HG03095 (cell line): ENCODE results near the gene ATG9B.
"Not testable (repeated sequence)": the region's sequence is repeated elsewhere in the genome, so short reads cannot be mapped to it uniquely, and the experiment has no call there.

ENCODE experiments used
- ATAC-seq: cut with Tn5 transposase; IDR thresholded peaks from one replicate; pipeline ENCODE4 v1.9.1; 2021; ENCODE audit warnings: moderate library complexity; ENCODE audit not compliant: unreplicated experiment

The ATG9B gene

GRCh38 chr7:151058781-151059366, 34.6 kb upstream of the ATG9B start:
- no peak for ATAC-seq

GRCh38 chr7:151057989-151058780, 33.9 kb upstream of the ATG9B start:
- ATAC-seq, result peak; percentile 89

GRCh38 chr7:151057506-151057988, 33.3 kb upstream of the ATG9B start, which contains the start of gene CDK5:
Gene CDK5, minus strand, starts transcription at chr7:151057897. Its CDS starts 49 bp downstream, at chr7:151057848.
- peak; percentile 3 for ATAC-seq

- no peak for ATAC-seq
Measured at GRCh38 chr7:151056666-151057505, 32.6 kb upstream of the ATG9B start.

GRCh38 chr7:151056283-151056665, 32.0 kb upstream of the ATG9B start:
- no peak for ATAC-seq

- no peak for ATAC-seq
Measured at GRCh38 chr7:151053751-151054150, 29.5 kb upstream of the ATG9B start.

GRCh38 chr7:151053096-151053495, 28.8 kb upstream of the ATG9B start:
- no peak for ATAC-seq

GRCh38 chr7:151051108-151051507, 26.8 kb upstream of the ATG9B start:
- no peak for ATAC-seq

- ATAC-seq, result no peak
Measured at GRCh38 chr7:151048911-151049463, 24.7 kb upstream of the ATG9B start.

GRCh38 chr7:151047976-151048815, 23.9 kb upstream of the ATG9B start, which contains the start of gene ASIC3:
Gene ASIC3, plus strand, starts transcription at chr7:151048531. Its CDS starts 355 bp downstream, at chr7:151048886.
- ATAC-seq, result no peak

GRCh38 chr7:151046603-151047573, 22.6 kb upstream of the ATG9B start:
- ATAC-seq, result no peak

- no peak for ATAC-seq
Measured at GRCh38 chr7:151045967-151046366, 21.7 kb upstream of the ATG9B start.

GRCh38 chr7:151045262-151045661, 21.0 kb upstream of the ATG9B start:
- ATAC-seq, result no peak

GRCh38 chr7:151043959-151044358, 19.7 kb upstream of the ATG9B start:
- no peak for ATAC-seq

GRCh38 chr7:151043449-151043848, 19.2 kb upstream of the ATG9B start:
- ATAC-seq, result not testable (repeated sequence)

- ATAC-seq, result no peak
Measured at GRCh38 chr7:151040616-151041375, 16.5 kb upstream of the ATG9B start.

- ATAC-seq, result no peak
Measured at GRCh38 chr7:151039850-151040548, 15.7 kb upstream of the ATG9B start.
